ENCODE measurements around the gene KAZN. TPM values are rescaled to one million over a fixed set of nuclear protein-coding genes. Genes with fewer than 3 reads are reported as not detected.
A peak's percentile ranks its signal among the peaks of the same experiment; 100 is the strongest.

KAZN gene
- total RNA-seq, 1 donor from 2014 or later: 21.2 TPM

- no peak overlapping the region for H3K27ac ChIP-seq
- DNase-seq (no peak), ATAC-seq (no peak)
- no peak overlapping the region for H3K4me3 ChIP-seq
- H3K36me3 ChIP-seq: no peaks in the 10 kb centered on the region
- no peaks in the 10 kb centered on the region for H3K9me3 ChIP-seq
- no peak for TF ChIP-seq CTCF (IDR thresholded peaks at IDR 0.05)
- H3K27me3 ChIP-seq (ENCODE audit: low read depth): no peaks in the 10 kb centered on the region
- peaks cover 16% of the 10 kb centered on the region for H3K4me1 ChIP-seq
- intact Hi-C loops (cut with DNase I): no loop called here
Observed at GRCh38 chr1:15148941-15149340, 550.5 kb downstream of the KAZN start.

GRCh38 chr1:15150376-15150775 is 551.9 kb downstream of the KAZN start:
- no peak overlapping the region for H3K27ac ChIP-seq
- DNase-seq: no peak
- no peaks in the 10 kb centered on the region for H3K36me3 ChIP-seq
- no peaks in the 10 kb centered on the region for H3K9me3 ChIP-seq
- peaks cover 21% of the 10 kb centered on the region for H3K4me1 ChIP-seq
- ATAC-seq: no peak
- H3K27me3 ChIP-seq (ENCODE audit: low read depth): no peaks in the 10 kb centered on the region
- H3K4me3 ChIP-seq: no peak overlapping the region
- intact Hi-C loops (cut with DNase I): no loop called here
- no peak for TF ChIP-seq CTCF (IDR thresholded peaks at IDR 0.05)

- no peaks in the 10 kb centered on the region for H3K36me3 ChIP-seq
- H3K4me1 ChIP-seq: peaks cover 31% of the 10 kb centered on the region
- no peaks in the 10 kb centered on the region for H3K27me3 ChIP-seq (ENCODE audit: low read depth)
- peak overlapping the region; percentile 93 for H3K27ac ChIP-seq
- no peak for TF ChIP-seq CTCF (IDR thresholded peaks at IDR 0.05)
- H3K9me3 ChIP-seq: no peaks in the 10 kb centered on the region
- no peak overlapping the region for H3K4me3 ChIP-seq
- ATAC-seq (no peak), DNase-seq (no peak)
- intact Hi-C loops (cut with DNase I): no loop called here
Observed at GRCh38 chr1:15151377-15151806, 552.9 kb downstream of the KAZN start.

- ATAC-seq (no peak), DNase-seq (no peak)
- Histone ChIP-seq H3K36me3 (no peaks in the 10 kb centered on the region), H3K9me3 (no peaks in the 10 kb centered on the region), H3K27ac (peak overlapping the region; percentile 93), H3K4me1 (peaks cover 35% of the 10 kb centered on the region), H3K4me3 (peak overlapping the region; percentile 77), H3K27me3 (ENCODE audit: low read depth) (no peaks in the 10 kb centered on the region)
- no peak for TF ChIP-seq CTCF (IDR thresholded peaks at IDR 0.05)
- intact Hi-C loops (cut with DNase I): no loop called here
Observed at GRCh38 chr1:15151871-15152270, 553.4 kb downstream of the KAZN start.

- H3K4me1 ChIP-seq: peaks cover 35% of the 10 kb centered on the region
- H3K36me3 ChIP-seq: no peaks in the 10 kb centered on the region
- peak overlapping the region; percentile 93 for H3K27ac ChIP-seq
- ATAC-seq (peak; percentile 80 to 83), DNase-seq (peak; percentile 89)
- H3K27me3 ChIP-seq (ENCODE audit: low read depth): no peaks in the 10 kb centered on the region
- TF ChIP-seq CTCF (IDR thresholded peaks at IDR 0.05): peak; percentile 65
- H3K4me3 ChIP-seq: peak overlapping the region; percentile 77
- intact Hi-C loops (cut with DNase I): no loop called here
- no peaks in the 10 kb centered on the region for H3K9me3 ChIP-seq
Observed at GRCh38 chr1:15152318-15153183, 554.1 kb downstream of the KAZN start.
